Naive thymus-derived CD4-positive, alpha-beta T cell (primary cell): ENCODE results near the gene GSK3B. TPM values are rescaled to one million over a fixed set of nuclear protein-coding genes. Genes with fewer than 3 reads are reported as not detected.

ENCODE experiments used
- ATAC-seq: fragments of 150-1000 bp; cut with Tn5 transposase; 2 replicates; pipeline ENCODE4 v1.10.0; 2021; ENCODE audit warnings: mild to moderate bottlenecking, moderate library complexity
- CTCF ChIA-PET: fragments of 350-600 bp; sonication (Branson Sonifier 250); formaldehyde crosslinking; loops from one replicate; lab custom pipeline; 2021; ENCODE audit warnings: antibody characterized with exemption; lab: Charles Lee
- POLR2A ChIA-PET: fragments of 350-600 bp; sonication (Branson Sonifier 250); formaldehyde crosslinking; loops from one replicate; lab custom pipeline; 2021; ENCODE audit warnings: antibody characterized with exemption, inconsistent platforms; lab: Charles Lee
- DNase-seq, 9 donors: peaks; one replicate each; pipeline versions ENCODE4 v3.0.0 to v3.0.0-alpha.2; 2020 to 2022; ENCODE audit warnings: mixed read lengths in 1 of 9
- H3K27ac ChIP-seq: one replicate; pipeline ENCODE4 v1.7.0; 2013; ENCODE audit warnings: mild to moderate bottlenecking, low read depth, low read length, moderate library complexity
- H3K27me3 ChIP-seq, 2 donors: one replicate each; pipeline ENCODE4 v1.7.0; 2013; ENCODE audit warnings: low read length in 2 of 2, mild to moderate bottlenecking in 2 of 2, moderate library complexity in 2 of 2; ENCODE audit not compliant: control insufficient read depth in 2 of 2, insufficient read depth in 2 of 2
- H3K36me3 ChIP-seq, 3 experiments: 1 replicate in 2 of 3; 2 replicates in 1 of 3; pipeline ENCODE4 v1.7.0; 2013; ENCODE audit warnings: low read length in 3 of 3, mild to moderate bottlenecking in 3 of 3, moderate library complexity in 1 of 3; ENCODE audit not compliant: insufficient read depth in 3 of 3, control insufficient read depth in 2 of 3
- H3K4me1 ChIP-seq, 2 donors: one replicate each; pipeline ENCODE4 v1.7.0; 2013; ENCODE audit warnings: low read length in 2 of 2, mild to moderate bottlenecking in 2 of 2, moderate library complexity in 1 of 2; ENCODE audit not compliant: control insufficient read depth in 2 of 2, insufficient read depth in 2 of 2
- H3K4me3 ChIP-seq: 2 replicates; pipeline ENCODE4 v1.7.0; 2013; ENCODE audit warnings: mild to moderate bottlenecking, low read length
- H3K9me3 ChIP-seq, 3 experiments: 1 replicate in 2 of 3; 2 replicates in 1 of 3; pipeline ENCODE4 v1.7.0; 2013; ENCODE audit warnings: low read length in 3 of 3; ENCODE audit not compliant: control insufficient read depth in 2 of 3
- H3K27ac Mint-ChIP-seq, 9 donors: one replicate each; pipeline ENCODE4 v1.8.0; 2020 to 2022; ENCODE audit warnings: mixed read lengths in 9 of 9, mild to moderate bottlenecking in 8 of 9, moderate library complexity in 5 of 9, inconsistent platforms in 2 of 9
- H3K27me3 Mint-ChIP-seq, 5 donors: one replicate each; pipeline ENCODE4 v1.8.0; 2021 to 2022; ENCODE audit warnings: mixed read lengths in 5 of 5, mild to moderate bottlenecking in 1 of 5
- H3K36me3 Mint-ChIP-seq, 5 donors: one replicate each; pipeline ENCODE4 v1.8.0; 2020 to 2022; ENCODE audit warnings: mixed read lengths in 5 of 5, mild to moderate bottlenecking in 3 of 5, inconsistent platforms in 1 of 5
- H3K4me1 Mint-ChIP-seq, 7 donors: one replicate each; pipeline ENCODE4 v1.8.0; 2020 to 2022; ENCODE audit warnings: mixed read lengths in 7 of 7, mild to moderate bottlenecking in 3 of 7, inconsistent platforms in 1 of 7
- H3K4me3 Mint-ChIP-seq, 10 donors: one replicate each; pipeline ENCODE4 v1.8.0; 2020 to 2022; ENCODE audit warnings: mild to moderate bottlenecking in 10 of 10, mixed read lengths in 10 of 10, moderate library complexity in 6 of 10, inconsistent platforms in 2 of 10
- H3K9me3 Mint-ChIP-seq, 11 donors: one replicate each; pipeline ENCODE4 v1.8.0; 2020 to 2022; ENCODE audit warnings: mixed read lengths in 11 of 11, mild to moderate bottlenecking in 4 of 11, inconsistent platforms in 1 of 11, moderate library complexity in 1 of 11
- intact Hi-C, 2 donors: fragments of 100-400 bp; cut with micrococcal nuclease; formaldehyde crosslinking; loops; one replicate each; pipeline ENCODE4 v1.15.1; 2023
- polyA plus RNA-seq, 2 donors: library from polyadenylated mRNA; unstranded; fragments of 300-500 nt; fragmentation: Illumina TruSeq; gene quantifications; one replicate each; pipeline ENCODE4 v1.2.3, GENCODE V29; 2021
- total RNA-seq, 6 experiments: library from RNA in 5 of 6; stranded (reverse) in 5 of 6; gene quantifications; 1 replicate in 5 of 6; 2 replicates in 1 of 6; pipeline ENCODE4 v1.2.3 and lab custom pipeline; 2021 to 2026

GSK3B gene
- total and polyA plus RNA-seq, 7 experiments from 2014 or later, result 13.4 to 42.9 (median 36.0) TPM

DNA sequence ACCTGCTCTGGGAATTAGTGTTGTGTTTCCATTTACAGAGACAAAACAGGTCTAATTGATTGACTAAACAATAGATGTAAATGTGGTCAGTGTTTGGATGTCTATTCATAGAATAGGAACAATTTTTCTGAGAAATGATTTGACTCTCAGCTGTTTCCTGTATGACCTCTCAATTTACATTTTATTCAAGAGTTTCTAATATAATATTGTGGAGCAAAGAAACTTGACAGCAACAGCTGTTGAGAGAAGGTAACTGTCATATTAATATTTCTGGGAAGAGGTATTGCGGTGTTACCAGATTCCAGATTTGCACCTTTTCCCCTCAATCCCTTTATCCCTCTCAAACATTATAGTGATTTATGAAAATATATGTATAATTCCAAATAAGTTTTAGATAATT is 316.1 kb downstream of the GSK3B start:
- H3K4me3 ChIP-seq, result no peak overlapping the region
- H3K27me3 ChIP-seq, result no peaks in the 10 kb centered on the region
- CTCF ChIA-PET, result no interaction called here
- Mint-ChIP-seq H3K27me3 (peaks cover 0 to 7% (median 0%) of the 10 kb centered on the region in 5 donors), H3K9me3 (peaks cover 5 to 26% (median 11%) of the 10 kb centered on the region in 11 donors), H3K27ac (no peak overlapping the region), H3K4me3 (no peak overlapping the region), H3K36me3 (peaks cover 0 to 12% (median 6%) of the 10 kb centered on the region in 5 donors), H3K4me1 (peaks cover 4 to 13% (median 10%) of the 10 kb centered on the region in 7 donors)
- H3K27ac ChIP-seq, result no peak overlapping the region
- intact Hi-C loops, result no loop called here
- ATAC-seq (no peak), DNase-seq (no peak)
- H3K9me3 ChIP-seq, result no peaks in the 10 kb centered on the region
- H3K36me3 ChIP-seq, result no peaks in the 10 kb centered on the region
- POLR2A ChIA-PET, result no interaction called here
- H3K4me1 ChIP-seq, result no peaks in the 10 kb centered on the region

DNA sequence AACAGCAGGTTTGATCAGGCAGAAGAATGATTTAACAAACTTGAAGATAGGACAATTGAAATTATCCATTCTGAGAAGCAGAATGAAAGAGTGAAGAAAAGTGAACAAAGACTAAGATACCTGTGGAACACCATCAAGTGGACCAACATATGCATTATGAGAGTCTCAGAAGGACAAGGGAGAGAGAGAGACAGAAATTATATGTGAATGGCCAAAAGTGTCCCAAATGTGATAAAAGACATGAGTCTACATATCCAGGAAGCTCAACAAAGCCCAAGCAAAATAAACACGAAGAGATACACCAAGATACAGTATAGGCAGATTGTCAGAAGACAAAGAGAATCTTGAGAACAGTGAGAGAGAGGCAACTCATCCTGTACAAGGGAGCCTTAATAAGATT is 317.9 kb downstream of the GSK3B start:
- ATAC-seq (no peak), DNase-seq (no peak)
- no peak overlapping the region for H3K27ac ChIP-seq
- Mint-ChIP-seq H3K27me3 (peaks cover 0 to 22% (median 0%) of the 10 kb centered on the region in 5 donors), H3K4me3 (no peak overlapping the region), H3K4me1 (peaks cover 4 to 13% (median 10%) of the 10 kb centered on the region in 7 donors), H3K36me3 (peaks cover 0 to 12% (median 6%) of the 10 kb centered on the region in 5 donors), H3K27ac (no peak overlapping the region), H3K9me3 (peaks cover 5 to 26% (median 11%) of the 10 kb centered on the region in 11 donors)
- intact Hi-C loops, result no loop called here
- H3K36me3 ChIP-seq, result no peaks in the 10 kb centered on the region
- no peak overlapping the region for H3K4me3 ChIP-seq
- H3K9me3 ChIP-seq, result no peaks in the 10 kb centered on the region
- H3K4me1 ChIP-seq, result no peaks in the 10 kb centered on the region
- ChIA-PET CTCF (no interaction called here), POLR2A (interaction anchor here (0.7 kb wide), 1 partner anchor 495 kb away, joined by 4 read pairs; no protein-coding TSS in a partner anchor)
- no peaks in the 10 kb centered on the region for H3K27me3 ChIP-seq

DNA sequence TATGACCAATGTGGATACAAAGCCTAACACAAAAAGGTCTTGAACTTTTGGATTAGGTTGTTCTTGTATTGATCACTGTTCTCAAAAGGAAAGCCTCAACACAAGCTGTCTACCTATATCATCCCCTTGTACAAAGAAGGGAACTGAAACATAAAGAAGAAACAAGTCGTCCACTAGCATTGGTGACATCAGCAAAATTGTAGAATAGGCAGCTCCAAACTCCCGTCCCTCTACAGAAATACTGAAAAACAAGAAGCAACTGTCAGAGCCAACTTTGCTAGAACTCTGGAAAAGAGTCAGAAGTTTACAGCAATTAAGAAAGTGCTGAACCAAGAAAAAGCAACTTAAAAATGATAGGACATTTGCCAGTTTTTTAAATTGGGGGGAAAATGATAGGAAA is 319.8 kb downstream of the GSK3B start:
- Histone ChIP-seq H3K27me3 (no peaks in the 10 kb centered on the region), H3K27ac (no peak overlapping the region), H3K9me3 (no peaks in the 10 kb centered on the region), H3K36me3 (no peaks in the 10 kb centered on the region), H3K4me3 (no peak overlapping the region), H3K4me1 (no peaks in the 10 kb centered on the region)
- Mint-ChIP-seq H3K27me3 (peaks cover 0 to 26% (median 0%) of the 10 kb centered on the region in 5 donors), H3K4me1 (no peaks in the 10 kb centered on the region), H3K27ac (no peak overlapping the region), H3K36me3 (peaks cover 0 to 12% (median 6%) of the 10 kb centered on the region in 5 donors), H3K4me3 (no peak overlapping the region), H3K9me3 (peaks cover 5 to 26% (median 11%) of the 10 kb centered on the region in 11 donors)
- ChIA-PET CTCF (no interaction called here), POLR2A (no interaction called here)
- no peak for ATAC-seq
- intact Hi-C loops, result no loop called here
- DNase-seq, result no peak

Other genes with a start within 250 kb of the GSK3B start
- under 1 TPM in 1 of 5 experiments, not detected in 4; 0.27 TPM for gene GPR156, start 190.8 kb upstream of the GSK3B start, total RNA-seq
- not detected for gene GPR156, start 190.8 kb upstream of the GSK3B start, polyA plus RNA-seq